ENCODE data around the gene GAL3ST3. TPM values are rescaled to one million over a fixed set of nuclear protein-coding genes. Genes with fewer than 3 reads are reported as not detected.

The GAL3ST3 gene
- total RNA-seq, 2 donors from 2014 or later = 1.1 TPM; not detected in 1

DNA sequence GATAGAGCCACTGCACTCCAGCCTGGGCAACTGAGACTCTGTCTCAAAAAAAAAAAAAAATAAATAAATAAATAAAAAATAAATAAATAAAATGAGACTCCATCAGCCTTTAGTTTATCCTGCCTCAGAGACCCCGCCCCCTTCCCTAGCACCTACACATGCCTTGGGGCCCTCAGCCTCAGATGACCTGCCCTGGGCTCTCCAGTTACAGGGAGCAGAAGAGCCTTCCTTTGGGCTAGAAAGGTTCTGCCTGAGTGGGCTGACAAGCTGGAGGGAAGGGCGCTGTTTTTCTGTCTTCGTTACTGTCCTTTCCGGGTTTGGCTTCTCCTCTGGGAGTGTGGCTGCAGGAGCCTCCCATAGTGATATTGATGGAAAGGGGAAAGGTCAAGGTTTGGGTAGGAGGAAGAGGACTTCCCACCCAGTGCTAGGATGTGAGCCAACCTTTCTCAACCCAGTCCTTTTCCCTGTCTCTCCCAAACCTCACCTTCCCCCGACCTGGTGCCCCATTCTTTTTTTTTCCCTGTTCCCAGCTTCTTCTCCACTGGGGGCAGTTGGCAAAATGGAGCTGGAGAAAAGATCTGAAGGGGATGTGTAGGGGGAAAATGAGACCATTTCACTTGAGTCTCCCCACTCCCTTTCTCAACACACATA, 1.7 kb upstream of the GAL3ST3 start:
- Histone ChIP-seq H3K9me3 (no peaks in the 10 kb centered on the region), H3K27ac (no peak overlapping the region), H3K36me3 (peaks cover 14% of the 10 kb centered on the region), H3K4me1 (ENCODE audit: control insufficient read depth in 1 of 2, low read depth in 2 of 2) (peaks cover 14 to 34% of the 10 kb centered on the region in 2 donors), H3K27me3 (replicated peaks; ENCODE audit: insufficient read depth) (no peaks in the 10 kb centered on the region), H3K4me3 (peak overlapping the region; percentile 96)
- TF ChIP-seq CTCF (IDR thresholded peaks at IDR 0.05) = no peak
- DNase-seq (ENCODE audit: low spot score) (no peak), ATAC-seq (ENCODE audit: insufficient number of reproducible peaks, low FRiP score, low read depth) (no peak)

- Histone ChIP-seq H3K9me3 (no peaks in the 10 kb centered on the region), H3K4me1 (ENCODE audit: control insufficient read depth in 1 of 2, low read depth in 2 of 2) (peaks cover 5 to 24% of the 10 kb centered on the region in 2 donors), H3K36me3 (no peaks in the 10 kb centered on the region), H3K27ac (no peak overlapping the region), H3K4me3 (no peak overlapping the region), H3K27me3 (replicated peaks; ENCODE audit: insufficient read depth) (no peaks in the 10 kb centered on the region)
- DNase-seq (ENCODE audit: low spot score) (no peak), ATAC-seq (ENCODE audit: insufficient number of reproducible peaks, low FRiP score, low read depth) (no peak)
- TF ChIP-seq CTCF (IDR thresholded peaks at IDR 0.05) = no peak
Observed at GRCh38 chr11:66047541-66048365, 1.2 kb downstream of the GAL3ST3 start.

DNA sequence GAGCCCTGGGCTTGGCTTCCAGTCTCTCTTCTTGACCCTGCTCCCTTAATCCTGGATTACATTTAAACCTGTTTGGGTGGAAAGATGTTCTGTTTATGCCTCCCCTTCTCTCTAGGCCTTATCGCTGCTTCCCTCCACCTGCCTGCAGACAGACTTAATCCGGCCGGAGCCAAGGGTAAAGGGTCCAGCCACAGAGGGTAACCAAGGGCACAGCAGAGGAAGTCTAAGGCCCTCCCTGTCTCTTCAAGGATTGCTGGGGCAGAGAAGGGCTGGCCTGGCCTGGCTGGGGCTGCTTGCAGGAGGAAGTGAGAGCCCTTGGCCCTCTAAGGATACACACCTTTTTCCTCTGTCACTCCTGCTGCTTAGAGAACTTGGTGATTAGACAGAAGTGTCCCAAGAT, 2.1 kb downstream of the GAL3ST3 start:
- no peaks in the 10 kb centered on the region for H3K9me3 ChIP-seq
- H3K27me3 ChIP-seq (replicated peaks; ENCODE audit: insufficient read depth) = no peaks in the 10 kb centered on the region
- peaks cover 5 to 23% of the 10 kb centered on the region in 2 donors for H3K4me1 ChIP-seq (ENCODE audit: control insufficient read depth in 1 of 2, low read depth in 2 of 2)
- H3K36me3 ChIP-seq = no peaks in the 10 kb centered on the region
- no peak for ATAC-seq (ENCODE audit: insufficient number of reproducible peaks, low FRiP score, low read depth)
- no peak overlapping the region for H3K4me3 ChIP-seq
- no peak for TF ChIP-seq CTCF (IDR thresholded peaks at IDR 0.05)
- no peak overlapping the region for H3K27ac ChIP-seq
- no peak for DNase-seq (ENCODE audit: low spot score)

GRCh38 chr11:66045177-66045639, 3.8 kb downstream of the GAL3ST3 start:
- Histone ChIP-seq H3K27ac (no peak overlapping the region), H3K9me3 (no peaks in the 10 kb centered on the region), H3K27me3 (replicated peaks; ENCODE audit: insufficient read depth) (no peaks in the 10 kb centered on the region), H3K36me3 (no peaks in the 10 kb centered on the region), H3K4me1 (ENCODE audit: control insufficient read depth in 1 of 2, low read depth in 2 of 2) (peaks cover 0 to 16% of the 10 kb centered on the region in 2 donors), H3K4me3 (no peak overlapping the region)
- no peak for ATAC-seq (ENCODE audit: insufficient number of reproducible peaks, low FRiP score, low read depth)
- peak; percentile 91 for TF ChIP-seq CTCF (IDR thresholded peaks at IDR 0.05)
- no peak for DNase-seq (ENCODE audit: low spot score)

GRCh38 chr11:66044757-66045156, 4.2 kb downstream of the GAL3ST3 start:
- Histone ChIP-seq H3K36me3 (no peaks in the 10 kb centered on the region), H3K27me3 (replicated peaks; ENCODE audit: insufficient read depth) (no peaks in the 10 kb centered on the region), H3K4me1 (ENCODE audit: control insufficient read depth in 1 of 2, low read depth in 2 of 2) (peaks cover 0 to 16% of the 10 kb centered on the region in 2 donors), H3K4me3 (no peak overlapping the region), H3K27ac (no peak overlapping the region), H3K9me3 (no peaks in the 10 kb centered on the region)
- ATAC-seq (ENCODE audit: insufficient number of reproducible peaks, low FRiP score, low read depth) = no peak
- DNase-seq (ENCODE audit: low spot score) = no peak
- TF ChIP-seq CTCF (IDR thresholded peaks at IDR 0.05) = no peak

Data from thoracic aorta (tissue), 2 donors.